IPS-20b (cell line): Measurements from ENCODE around the gene TADA2A.

Experiments used
- H3K27ac ChIP-seq: one replicate; pipeline ENCODE4 v1.5.1; 2013; ENCODE audit warnings: low read length
- H3K27me3 ChIP-seq: 2 replicates; pipeline ENCODE4 v1.6.1; 2013; ENCODE audit warnings: mild to moderate bottlenecking, low read length, inconsistent platforms; ENCODE audit not compliant: insufficient read depth
- H3K36me3 ChIP-seq: 2 replicates; pipeline ENCODE4 v1.6.1; 2013; ENCODE audit warnings: low read depth, mild to moderate bottlenecking, inconsistent platforms, low read length, moderate library complexity; ENCODE audit not compliant: insufficient read depth
- H3K4me1 ChIP-seq: 2 replicates; pipeline ENCODE4 v1.6.1; 2013; ENCODE audit warnings: mild to moderate bottlenecking, control low read depth, inconsistent platforms, low read length, moderate library complexity; ENCODE audit not compliant: insufficient read depth
- H3K4me3 ChIP-seq: 2 replicates; pipeline ENCODE4 v1.5.1; 2013; ENCODE audit warnings: mild to moderate bottlenecking, low read length, inconsistent platforms
- H3K9ac ChIP-seq: 2 replicates; pipeline ENCODE4 v1.6.1; 2013; ENCODE audit warnings: low read depth, mild to moderate bottlenecking, inconsistent platforms, low read length, moderate library complexity
- H3K9me3 ChIP-seq: 2 replicates; pipeline ENCODE4 v1.6.1; 2013; ENCODE audit warnings: mild to moderate bottlenecking, low read depth, low read length, inconsistent platforms; ENCODE audit not compliant: insufficient read depth

TADA2A gene, protein sequence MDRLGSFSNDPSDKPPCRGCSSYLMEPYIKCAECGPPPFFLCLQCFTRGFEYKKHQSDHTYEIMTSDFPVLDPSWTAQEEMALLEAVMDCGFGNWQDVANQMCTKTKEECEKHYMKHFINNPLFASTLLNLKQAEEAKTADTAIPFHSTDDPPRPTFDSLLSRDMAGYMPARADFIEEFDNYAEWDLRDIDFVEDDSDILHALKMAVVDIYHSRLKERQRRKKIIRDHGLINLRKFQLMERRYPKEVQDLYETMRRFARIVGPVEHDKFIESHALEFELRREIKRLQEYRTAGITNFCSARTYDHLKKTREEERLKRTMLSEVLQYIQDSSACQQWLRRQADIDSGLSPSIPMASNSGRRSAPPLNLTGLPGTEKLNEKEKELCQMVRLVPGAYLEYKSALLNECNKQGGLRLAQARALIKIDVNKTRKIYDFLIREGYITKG

DNA sequence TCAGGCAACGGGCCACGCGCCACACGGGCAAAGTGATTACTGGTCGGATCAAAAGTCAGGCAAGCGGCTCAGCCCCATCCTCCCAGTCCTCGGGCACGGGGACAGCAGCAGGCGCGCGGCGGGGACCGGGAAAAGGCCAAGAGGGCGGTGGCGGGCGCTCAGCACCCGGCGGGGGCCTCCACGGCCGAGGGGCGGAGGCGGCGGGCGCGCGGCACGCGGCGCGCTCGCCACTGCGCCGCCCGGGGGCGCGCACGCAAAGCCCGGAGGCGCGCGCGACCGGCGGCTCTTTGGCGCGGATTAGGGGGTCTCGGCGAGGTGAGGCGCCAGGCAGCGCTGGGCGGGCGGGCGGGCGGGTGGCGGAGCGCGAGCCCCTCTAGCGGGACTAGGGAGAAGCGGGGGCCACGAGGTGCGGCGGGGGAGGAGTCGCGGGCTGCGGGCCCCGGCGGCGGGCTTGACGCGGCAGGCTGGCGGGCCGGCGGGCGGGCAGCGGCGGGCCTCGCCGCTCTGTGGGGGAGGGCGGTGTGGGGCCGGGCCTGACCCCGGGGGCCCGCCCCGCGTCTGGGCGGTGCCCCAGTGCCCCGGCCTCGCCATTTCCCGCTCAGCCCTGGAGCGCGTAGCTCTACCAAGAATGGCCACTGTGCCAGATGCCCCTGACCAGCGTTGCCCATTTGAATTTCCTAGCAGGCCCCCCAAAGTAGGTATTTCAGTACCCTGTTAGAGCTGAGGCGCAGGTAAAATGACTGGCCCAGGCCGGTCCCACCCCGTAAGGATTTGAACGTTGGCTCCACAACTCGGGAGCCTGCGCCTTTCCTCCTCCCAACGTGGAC, at the start of gene TADA2A, which contains the start of gene ACACA:
TSS of gene TADA2A (plus strand) at position 252 of the 827 bp plus-strand sequence. CDS start 4,480 bp downstream, outside the sequence.
TSS of gene ACACA (minus strand) at position 202 of the 827 bp plus-strand sequence. CDS start 537 bp downstream, outside the sequence.
- H3K27me3 ChIP-seq: no peaks in the 10 kb centered on the region
- H3K4me3 ChIP-seq: peak within 1 kb of the TSS; percentile 81
- H3K27ac ChIP-seq: peak within 1 kb of the TSS; percentile 83
- H3K9ac ChIP-seq: peak within 1 kb of the TSS; percentile 96
- H3K9me3 ChIP-seq: no peaks in the 10 kb centered on the region
- no peaks in the 10 kb centered on the region for H3K4me1 ChIP-seq
- H3K36me3 ChIP-seq: peaks cover 13% of the 10 kb centered on the region

DNA sequence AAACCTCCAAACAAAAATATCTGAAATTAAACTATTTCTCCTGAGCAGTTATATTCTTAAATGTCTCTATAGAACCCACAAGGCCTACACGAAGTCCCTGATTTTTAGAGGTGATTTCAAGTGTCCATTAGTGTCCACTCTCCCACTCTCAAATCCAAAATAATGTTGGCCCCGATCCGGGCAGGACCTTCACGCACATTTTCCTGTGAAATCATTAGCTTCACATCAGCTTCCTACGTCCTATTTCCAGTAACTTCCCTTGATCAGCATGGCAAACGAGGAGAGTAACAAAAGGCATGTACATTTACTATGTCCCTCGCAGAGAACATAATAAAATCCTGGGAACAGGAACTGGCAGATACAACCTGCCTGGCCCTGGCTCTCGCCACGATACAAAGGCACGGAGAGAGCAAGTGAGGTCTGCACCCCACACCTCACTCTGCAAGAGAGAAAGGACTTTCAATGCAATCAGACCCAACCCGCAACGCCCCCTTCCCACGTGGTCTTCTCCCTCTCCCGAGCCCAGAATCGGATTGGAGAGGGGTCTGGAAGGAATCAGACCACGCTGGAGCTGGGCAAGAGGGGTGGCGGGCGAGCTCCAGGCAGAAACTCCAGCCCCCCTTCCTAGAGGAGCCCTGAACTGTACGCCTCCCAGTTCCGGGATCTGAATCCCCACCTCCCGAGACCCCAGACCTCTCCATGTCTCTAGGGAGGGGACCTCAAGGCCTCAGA, 48.4 kb upstream of the TADA2A start:
- Histone ChIP-seq H3K4me1 (peaks cover 18% of the 10 kb centered on the region), H3K4me3 (peak overlapping the region; percentile 97), H3K27ac (peak overlapping the region; percentile 74), H3K9ac (peak overlapping the region; percentile 96), H3K27me3 (no peaks in the 10 kb centered on the region), H3K36me3 (peaks cover 18% of the 10 kb centered on the region; the same call in 1 of the 2 replicates), H3K9me3 (no peaks in the 10 kb centered on the region)

DNA sequence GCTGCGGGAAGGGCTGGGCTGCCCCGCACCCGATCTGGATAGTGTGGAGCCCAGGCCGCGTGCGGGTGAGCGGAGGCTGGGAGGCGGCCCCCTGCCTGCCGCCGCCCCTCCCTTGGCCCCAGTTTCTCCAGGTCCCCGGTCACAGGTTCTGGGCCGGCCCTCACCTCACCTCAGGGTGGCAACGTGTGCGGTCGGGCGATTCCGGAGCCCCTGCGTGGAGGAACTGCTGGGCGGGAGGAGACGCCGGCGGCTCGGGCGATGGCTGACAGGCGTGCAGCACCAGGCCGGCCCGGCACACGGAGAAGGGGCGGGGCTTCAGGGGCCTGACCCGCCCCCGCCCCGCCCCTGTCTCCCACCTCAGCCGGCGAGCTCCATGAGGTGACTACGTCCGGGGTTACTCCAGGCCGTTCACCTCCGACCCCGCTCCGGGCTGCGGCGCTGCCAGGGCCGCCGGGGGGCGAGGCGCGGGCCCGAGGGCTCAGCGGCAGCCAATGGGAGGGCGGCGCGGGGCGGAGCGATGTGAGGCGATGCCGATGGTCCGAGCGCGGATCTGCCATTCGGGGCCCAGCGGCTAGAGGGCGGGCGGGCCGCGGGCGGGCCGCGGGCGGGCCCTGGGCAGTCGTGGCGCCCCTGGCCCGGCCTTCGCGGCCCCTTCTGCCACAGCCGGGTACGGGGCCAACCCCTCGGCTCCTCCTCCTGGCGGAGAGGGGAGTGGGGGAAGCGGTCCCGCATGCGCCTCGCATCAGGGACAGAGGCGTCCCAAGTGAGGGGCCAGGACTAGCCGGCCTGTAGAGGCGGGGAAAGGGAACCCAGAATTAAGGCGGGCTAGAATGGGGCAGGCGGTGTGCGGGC, 47.6 kb upstream of the TADA2A start:
- Histone ChIP-seq H3K27ac (peak overlapping the region; percentile 57), H3K9me3 (no peaks in the 10 kb centered on the region), H3K9ac (peak overlapping the region; percentile 96), H3K27me3 (no peaks in the 10 kb centered on the region), H3K4me1 (peaks cover 18% of the 10 kb centered on the region), H3K36me3 (peaks cover 13% of the 10 kb centered on the region; the same call in 1 of the 2 replicates), H3K4me3 (peak overlapping the region; percentile 97)

DNA sequence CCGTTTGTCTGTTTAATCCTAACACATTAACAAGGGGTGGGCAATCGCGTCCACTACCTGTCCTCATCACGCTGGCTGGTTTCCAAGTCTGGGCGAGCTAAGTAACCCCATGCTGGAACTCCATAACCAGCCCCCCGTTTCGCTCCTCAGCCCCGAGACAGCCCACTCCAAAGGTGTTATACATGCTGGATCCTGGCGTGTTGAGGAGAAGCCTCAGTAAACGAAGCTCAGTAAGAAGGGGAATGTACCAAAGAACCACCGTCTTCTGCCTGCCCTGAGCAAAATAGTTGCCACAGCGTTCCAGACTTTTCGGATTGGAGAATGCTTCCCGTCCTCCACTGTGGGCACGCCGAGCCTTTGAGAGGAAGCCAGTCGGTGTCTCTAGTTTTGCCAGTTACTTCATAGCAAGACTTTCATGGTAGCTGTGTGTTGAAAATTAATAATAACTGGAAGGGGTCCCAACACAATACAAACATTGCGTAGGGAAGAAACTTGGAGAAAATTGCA, 47.0 kb upstream of the TADA2A start:
- peak overlapping the region; percentile 59 for H3K4me3 ChIP-seq
- peak overlapping the region; percentile 82; the same call in 1 of the 2 replicates for H3K9ac ChIP-seq
- no peaks in the 10 kb centered on the region for H3K27me3 ChIP-seq
- no peaks in the 10 kb centered on the region for H3K9me3 ChIP-seq
- H3K36me3 ChIP-seq: peaks cover 6% of the 10 kb centered on the region; the same call in 1 of the 2 replicates
- H3K4me1 ChIP-seq: peaks cover 18% of the 10 kb centered on the region
- peak overlapping the region; percentile 57 for H3K27ac ChIP-seq

DNA sequence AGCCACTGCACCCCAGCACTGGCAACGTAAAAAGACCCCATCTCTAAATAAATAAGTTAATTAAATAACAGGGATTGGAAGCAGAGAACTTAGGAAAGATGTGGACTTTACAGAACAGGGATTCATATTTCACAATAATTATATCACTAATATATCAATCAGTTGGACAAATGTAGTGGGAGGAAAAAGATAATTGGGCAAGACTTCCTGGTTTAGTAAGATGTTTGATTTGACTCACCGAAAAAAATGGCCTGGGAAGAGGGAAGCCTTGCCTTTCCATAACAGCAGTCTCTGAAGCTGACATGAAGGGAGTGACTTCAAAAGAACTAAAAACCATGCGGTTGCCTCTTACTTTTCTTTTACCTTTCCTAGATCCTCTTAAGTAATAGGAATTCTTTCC, 46.1 kb upstream of the TADA2A start:
- Histone ChIP-seq H3K4me1 (peaks cover 18% of the 10 kb centered on the region), H3K27me3 (no peaks in the 10 kb centered on the region), H3K27ac (no peak overlapping the region), H3K4me3 (no peak overlapping the region), H3K9ac (peak overlapping the region; percentile 82; the same call in 1 of the 2 replicates), H3K36me3 (peaks cover 4% of the 10 kb centered on the region; the same call in 1 of the 2 replicates), H3K9me3 (no peaks in the 10 kb centered on the region)

DNA sequence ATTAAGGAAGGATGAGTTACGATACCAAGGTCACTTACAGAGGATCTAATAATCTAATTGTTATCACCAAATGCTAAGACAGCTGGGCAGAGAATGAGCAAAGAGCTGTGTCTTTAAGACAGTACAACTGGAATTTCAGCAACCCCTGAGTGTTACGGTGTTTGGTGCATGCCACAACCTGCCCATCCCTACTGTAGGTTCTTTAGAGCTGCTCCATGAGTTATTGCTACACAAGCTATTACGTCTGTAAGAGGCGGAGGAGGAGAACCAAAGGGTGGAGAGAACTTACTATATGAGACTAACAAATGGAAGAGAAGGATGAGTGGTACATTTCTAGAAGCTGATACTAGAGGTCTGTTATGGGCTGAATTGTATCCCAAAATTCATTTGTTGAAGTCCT, 45.1 kb upstream of the TADA2A start:
- peaks cover 4% of the 10 kb centered on the region; the same call in 1 of the 2 replicates for H3K36me3 ChIP-seq
- no peak overlapping the region for H3K27ac ChIP-seq

DNA sequence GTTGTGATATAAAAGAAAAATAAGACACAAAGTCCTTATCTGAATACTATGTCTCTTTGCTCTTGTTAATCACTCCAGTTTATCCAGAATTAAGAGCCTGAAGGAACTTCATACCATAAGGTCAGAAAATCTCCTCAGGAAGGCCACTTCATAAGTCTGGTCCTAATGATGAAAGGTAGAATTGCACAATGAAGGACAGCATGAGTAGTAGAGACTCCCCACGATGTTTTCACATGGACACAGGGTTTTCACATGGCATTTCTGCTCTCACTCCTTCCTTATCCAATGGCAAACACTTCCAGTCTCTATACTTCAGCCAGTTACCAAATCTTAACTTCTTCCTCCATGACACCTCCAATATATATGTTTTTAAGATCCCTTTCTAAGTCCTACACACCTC, 41.1 kb upstream of the TADA2A start:
- Histone ChIP-seq H3K4me3 (no peak overlapping the region), H3K9me3 (no peaks in the 10 kb centered on the region), H3K27ac (no peak overlapping the region), H3K9ac (no peak overlapping the region), H3K4me1 (no peaks in the 10 kb centered on the region), H3K27me3 (no peaks in the 10 kb centered on the region), H3K36me3 (no peaks in the 10 kb centered on the region)

More for the DNA sequence above, 45.1 kb upstream of the TADA2A start:
- Histone ChIP-seq H3K4me1 (peaks cover 18% of the 10 kb centered on the region), H3K27me3 (no peaks in the 10 kb centered on the region), H3K4me3 (no peak overlapping the region), H3K9me3 (no peaks in the 10 kb centered on the region), H3K9ac (no peak overlapping the region)

DNA sequence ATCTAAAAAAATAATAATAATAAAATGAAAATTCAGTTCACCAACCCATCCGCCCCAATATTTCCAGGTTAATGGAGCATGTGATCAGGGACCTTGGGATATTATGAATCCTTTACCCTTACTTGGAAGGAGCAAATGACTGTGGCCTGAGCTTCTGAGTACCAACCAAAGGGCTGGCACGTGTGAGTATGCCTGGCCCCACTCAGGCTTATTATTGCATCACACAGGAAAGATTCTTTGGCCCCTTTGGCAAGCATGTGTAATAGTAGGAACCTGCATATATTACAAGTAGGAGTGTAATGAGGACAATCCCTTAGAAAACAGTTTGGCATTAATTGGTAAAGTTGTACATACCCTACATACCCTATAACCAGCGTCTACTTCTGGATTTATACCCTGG, 38.1 kb upstream of the TADA2A start:
- Histone ChIP-seq H3K9me3 (no peaks in the 10 kb centered on the region), H3K4me3 (no peak overlapping the region), H3K9ac (no peak overlapping the region), H3K4me1 (no peaks in the 10 kb centered on the region), H3K36me3 (no peaks in the 10 kb centered on the region), H3K27ac (no peak overlapping the region), H3K27me3 (no peaks in the 10 kb centered on the region)

DNA sequence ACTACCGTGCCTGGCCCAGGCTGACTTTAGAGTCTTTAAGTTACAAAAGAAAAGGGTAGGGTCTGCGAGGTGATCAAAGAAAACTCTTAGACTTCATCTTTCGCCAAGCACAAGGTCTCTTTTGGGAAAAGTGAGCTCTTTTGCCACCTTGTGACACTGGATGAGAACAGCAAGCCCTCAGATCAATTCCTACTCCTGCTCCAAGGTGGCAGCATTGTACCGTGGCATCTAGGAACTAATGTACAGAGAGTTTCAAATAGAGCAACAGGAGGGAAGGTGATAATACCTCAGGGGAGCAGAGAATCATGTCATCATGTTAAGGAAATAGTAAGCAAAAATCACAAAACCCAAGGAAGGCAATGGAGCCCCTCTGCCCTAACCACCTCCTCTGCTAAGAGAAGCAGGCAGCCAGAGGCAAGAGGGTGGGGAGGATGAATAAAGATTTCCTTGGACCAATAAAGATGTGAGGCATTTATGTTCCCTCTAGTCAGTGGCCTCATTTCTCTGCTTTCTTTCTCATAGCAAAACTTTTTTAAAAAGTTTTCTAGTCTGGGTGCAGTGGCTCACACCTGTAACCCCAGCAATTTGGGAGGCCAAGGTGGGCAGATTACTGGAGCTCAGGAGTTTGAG, 33.0 kb upstream of the TADA2A start:
- H3K27ac ChIP-seq: no peak overlapping the region
- no peaks in the 10 kb centered on the region for H3K36me3 ChIP-seq
- no peaks in the 10 kb centered on the region for H3K27me3 ChIP-seq
- no peak overlapping the region for H3K4me3 ChIP-seq
- no peak overlapping the region for H3K9ac ChIP-seq
- no peaks in the 10 kb centered on the region for H3K4me1 ChIP-seq
- no peaks in the 10 kb centered on the region for H3K9me3 ChIP-seq

DNA sequence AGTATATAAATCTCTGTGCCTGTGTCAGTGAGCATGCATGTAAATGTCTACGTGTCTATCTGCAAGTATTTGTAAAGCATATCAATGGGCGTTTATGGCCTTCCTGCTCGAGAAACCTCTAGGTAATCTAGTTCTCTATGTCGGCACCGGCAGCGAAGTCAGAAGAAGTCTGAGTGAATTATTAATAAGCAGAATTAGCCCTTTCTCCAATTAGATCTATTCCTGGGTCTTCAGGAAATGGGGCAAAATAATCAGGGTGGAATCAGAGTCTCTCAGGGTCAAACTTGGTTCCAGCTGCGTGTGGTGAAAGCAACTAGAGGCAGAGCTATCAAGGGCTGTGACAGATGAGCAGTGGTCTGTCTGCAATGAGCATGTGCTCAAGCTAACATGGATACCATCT, 31.0 kb upstream of the TADA2A start, which contains the start of gene C17orf78:
TSS of gene C17orf78 (plus strand) at position 280 of the 400 bp plus-strand sequence. CDS start at position 388, 108 bp downstream.
- H3K9ac ChIP-seq: no peak within 1 kb of the TSS
- no peak within 1 kb of the TSS for H3K4me3 ChIP-seq
- H3K36me3 ChIP-seq: no peaks in the 10 kb centered on the region
- no peaks in the 10 kb centered on the region for H3K9me3 ChIP-seq
- H3K4me1 ChIP-seq: no peaks in the 10 kb centered on the region
- no peaks in the 10 kb centered on the region for H3K27me3 ChIP-seq
- no peak within 1 kb of the TSS for H3K27ac ChIP-seq
